ENCODE data around the gene UBFD1. TPM values are rescaled to one million over a fixed set of nuclear protein-coding genes. Genes with fewer than 3 reads are reported as not detected.

The UBFD1 gene
- 95.8 and 98.2 TPM in 2 replicates for total RNA-seq (2021)
- percentile 89 among the genes with signal in this experiment for Bru-seq, nascent RNA
- BruChase-seq, experiment 1, labeled RNA remaining after a 2-hour chase: percentile 91 among the genes with signal in this experiment
- percentile 97 among the genes with signal in this experiment for BruChase-seq, experiment 2, labeled RNA remaining after a 6-hour chase
- long read RNA-seq, full-length matches to known transcripts: 55 of 92 reads
- long read RNA-seq, partial matches to known transcripts: 28 of 92 reads
- long read RNA-seq, other reads (novel, unspliced or antisense): 9 of 92 reads

GRCh38 chr16:23556881-23557778 is at the start of gene UBFD1, which contains the start of gene EARS2:
Gene UBFD1, plus strand, starts transcription at chr16:23557727. Its CDS starts 16 bp downstream, at chr16:23557743.
Gene EARS2, minus strand, starts transcription at chr16:23557350. Its CDS starts 7 bp downstream, at chr16:23557343.
- H3K27me3 ChIP-seq (ENCODE audit: insufficient read depth, low read depth): no peaks in the 10 kb centered on the region
- peaks cover 33% of the 10 kb centered on the region for H3K36me3 ChIP-seq (ENCODE audit: low read depth)
- H3F3A ChIP-seq (ENCODE audit: insufficient read depth, low read depth): peaks cover 13% of the 10 kb centered on the region; the same call in 1 of the 2 replicates
- peak within 1 kb of the TSS; percentile 79 for H3K27ac ChIP-seq
- peak within 1 kb of the TSS; percentile 81 for H2AFZ ChIP-seq
- intact Hi-C loops (cut with micrococcal nuclease; ENCODE audit: unreplicated experiment): loop anchor here (1.0 to 5.0 kb wide), 4 partner anchors 84 to 945 kb away; partner anchors contain the start of genes COG7, DCTN5 and PALB2
- peaks cover 56% of the 10 kb centered on the region for H3K79me2 ChIP-seq (ENCODE audit: low read depth)
- H3K4me1 ChIP-seq (replicated peaks; ENCODE audit: insufficient read depth): peaks cover 26% of the 10 kb centered on the region
- no peaks in the 10 kb centered on the region for H3K9me2 ChIP-seq (ENCODE audit: insufficient read depth)
- POLR2A ChIA-PET (ENCODE audit: unreplicated experiment): interaction anchor here (0.5 kb wide), 2 partner anchors 223 to 347 kb away, joined by 4 to 9 read pairs; no protein-coding TSS in a partner anchor
- peaks cover 18% of the 10 kb centered on the region for H4K20me1 ChIP-seq (ENCODE audit: insufficient read depth)
- TF ChIP-seq EZH2 (IDR thresholded peaks at IDR 0.05; ENCODE audit: low read depth): no peak
- peak; percentile 89 for TF ChIP-seq CTCF (conservative IDR thresholded peaks at IDR 0.05)
- peak within 1 kb of the TSS; percentile 97 for H3K4me2 ChIP-seq
- CTCF ChIA-PET: interaction anchor here (0.6 to 0.9 kb wide), 3 partner anchors 18 to 139 kb away, joined by 3 to 7 read pairs (median 4); no protein-coding TSS in a partner anchor
- peak within 1 kb of the TSS; percentile 98 for H3K4me3 ChIP-seq
- H3K9me3 ChIP-seq (ENCODE audit: insufficient read depth, low read depth): no peaks in the 10 kb centered on the region
- DNase-seq: peak; percentile 94 to 100
- BruUV-seq (replicated peaks): TSS peak; percentile 62

- no peaks in the 10 kb centered on the region for H3K9me2 ChIP-seq (ENCODE audit: insufficient read depth)
- peaks cover 52% of the 10 kb centered on the region for H3K79me2 ChIP-seq (ENCODE audit: low read depth)
- intact Hi-C loops (cut with micrococcal nuclease; ENCODE audit: unreplicated experiment): loop anchor here (5.0 kb wide), 1 partner anchor 57 kb away; the partner anchor contains the start of gene COG7
- peak overlapping the region; percentile 69 for H3K4me3 ChIP-seq
- no peak overlapping the region for H3K27ac ChIP-seq
- peaks cover 33% of the 10 kb centered on the region for H4K20me1 ChIP-seq (ENCODE audit: insufficient read depth)
- peak overlapping the region; percentile 98 for H3K4me2 ChIP-seq
- no peak for DNase-seq
- H3F3A ChIP-seq (ENCODE audit: insufficient read depth, low read depth): peaks cover 47% of the 10 kb centered on the region
- no peaks in the 10 kb centered on the region for H3K27me3 ChIP-seq (ENCODE audit: insufficient read depth, low read depth)
- no peaks in the 10 kb centered on the region for H3K36me3 ChIP-seq (ENCODE audit: low read depth)
- no peak for TF ChIP-seq EZH2 (IDR thresholded peaks at IDR 0.05; ENCODE audit: low read depth)
- no peak for TF ChIP-seq CTCF (conservative IDR thresholded peaks at IDR 0.05)
- CTCF ChIA-PET: interaction anchor here (0.6 to 0.8 kb wide), 2 partner anchors 11 to 73 kb away, joined by 3 to 4 read pairs; no protein-coding TSS in a partner anchor
- H3K4me1 ChIP-seq (replicated peaks; ENCODE audit: insufficient read depth): peaks cover 29% of the 10 kb centered on the region
- H2AFZ ChIP-seq: 0 out of 2 replicates have a peak overlapping the region, but pooled peaks have one; percentile 44
- POLR2A ChIA-PET (ENCODE audit: unreplicated experiment): interaction anchor here (0.7 kb wide), 1 partner anchor 12 kb away, joined by 4 read pairs; no protein-coding TSS in a partner anchor
- BruUV-seq (replicated peaks): no TSS peak
- no peaks in the 10 kb centered on the region for H3K9me3 ChIP-seq (ENCODE audit: insufficient read depth, low read depth)
Measured at GRCh38 chr16:23508589-23509440, 48.7 kb upstream of the UBFD1 start.

All from PC-9 (cell line).